ENCODE results near the gene MYOZ3. TPM values are rescaled to one million over a fixed set of nuclear protein-coding genes. Genes with fewer than 3 reads are reported as not detected.

The MYOZ3 gene
- total RNA-seq, 3 donors from 2014 or later, result under 0.01 to 0.33 (median 0.15) TPM

- peak overlapping the region; percentile 95 to 98 for H3K27ac ChIP-seq
- H3K4me3 ChIP-seq, result peak overlapping the region; percentile 79 to 99 (median 98)
- TF ChIP-seq POLR2AphosphoS5 (IDR thresholded peaks at IDR 0.05), result no peak
- TF ChIP-seq POLR2A (IDR thresholded peaks at IDR 0.05), result no peak
- TF ChIP-seq CTCF (IDR thresholded peaks at IDR 0.05), result no peak
- DNase-seq (ENCODE audit: low spot score in 2 of 2), result no peak
- H3K9me3 ChIP-seq, result no peaks in the 10 kb centered on the region
- H3K4me1 ChIP-seq, result peaks cover 0 to 9% of the 10 kb centered on the region in 2 donors
- H3K27me3 ChIP-seq, result no peaks in the 10 kb centered on the region
- intact Hi-C loops (cut with DNase I; ENCODE audit: low total_unique reads), result no loop called here
- no peaks in the 10 kb centered on the region for H3K36me3 ChIP-seq
Measured at GRCh38 chr5:150700246-150700593, 39.2 kb downstream of the MYOZ3 start.

- Histone ChIP-seq H3K4me3 (peak within 1 kb of the TSS; percentile 79 to 99 (median 98)), H3K27ac (peak within 1 kb of the TSS; percentile 95 to 98), H3K9me3 (no peaks in the 10 kb centered on the region), H3K36me3 (no peaks in the 10 kb centered on the region), H3K27me3 (no peaks in the 10 kb centered on the region), H3K4me1 (peaks cover 0 to 9% of the 10 kb centered on the region in 2 donors)
- peak; percentile 26 to 66 (median 53) for TF ChIP-seq CTCF (IDR thresholded peaks at IDR 0.05)
- peak; percentile 80 to 90 (median 89) for TF ChIP-seq POLR2AphosphoS5 (IDR thresholded peaks at IDR 0.05)
- TF ChIP-seq POLR2A (IDR thresholded peaks at IDR 0.05), result peak; percentile 52
- peak; percentile 91 for DNase-seq (ENCODE audit: low spot score in 2 of 2)
- intact Hi-C loops (cut with DNase I; ENCODE audit: low total_unique reads), result no loop called here
Measured at GRCh38 chr5:150700594-150701377, 39.7 kb downstream of the MYOZ3 start, which contains the start of gene RBM22. RBM22 (minus strand) TSS chr5:150701062; CDS start chr5:150700985, 77 bp downstream.

DNA sequence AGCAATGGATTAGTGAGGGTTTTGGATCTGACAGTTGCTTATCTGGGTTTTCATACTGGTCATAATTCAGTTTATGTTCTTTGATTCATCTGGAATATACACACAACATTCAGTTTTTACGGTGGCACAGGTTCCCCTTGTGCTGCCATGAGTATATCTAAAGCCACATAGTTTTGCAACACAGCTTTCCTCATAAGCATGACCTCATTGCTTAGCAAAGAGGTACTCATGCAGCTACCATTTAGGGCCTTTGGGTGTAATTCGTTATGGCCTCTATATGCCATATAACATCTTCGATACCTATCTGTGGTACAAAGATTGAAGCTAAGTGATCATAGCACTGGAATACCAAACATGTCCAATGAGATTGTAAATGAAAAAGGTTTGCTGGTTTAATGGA, 42.7 kb downstream of the MYOZ3 start:
- no peaks in the 10 kb centered on the region for H3K36me3 ChIP-seq
- intact Hi-C loops (cut with DNase I; ENCODE audit: low total_unique reads), result no loop called here
- H3K27me3 ChIP-seq, result no peaks in the 10 kb centered on the region
- DNase-seq (ENCODE audit: low spot score in 2 of 2), result no peak
- peaks cover 0 to 9% of the 10 kb centered on the region in 2 donors for H3K4me1 ChIP-seq
- TF ChIP-seq POLR2AphosphoS5 (IDR thresholded peaks at IDR 0.05), result no peak
- TF ChIP-seq POLR2A (IDR thresholded peaks at IDR 0.05), result no peak
- no peak for TF ChIP-seq CTCF (IDR thresholded peaks at IDR 0.05)
- H3K4me3 ChIP-seq, result no peak overlapping the region
- no peak overlapping the region for H3K27ac ChIP-seq
- no peaks in the 10 kb centered on the region for H3K9me3 ChIP-seq

- Histone ChIP-seq H3K36me3 (no peaks in the 10 kb centered on the region), H3K27me3 (no peaks in the 10 kb centered on the region), H3K9me3 (no peaks in the 10 kb centered on the region), H3K4me3 (no peak overlapping the region), H3K4me1 (no peaks in the 10 kb centered on the region), H3K27ac (no peak overlapping the region)
- no peak for DNase-seq (ENCODE audit: low spot score in 2 of 2)
- intact Hi-C loops (cut with DNase I; ENCODE audit: low total_unique reads), result no loop called here
- TF ChIP-seq POLR2AphosphoS5 (IDR thresholded peaks at IDR 0.05) (no peak), CTCF (IDR thresholded peaks at IDR 0.05) (no peak), POLR2A (IDR thresholded peaks at IDR 0.05) (no peak)
Measured at GRCh38 chr5:150706776-150707390, 45.8 kb downstream of the MYOZ3 start.

GRCh38 chr5:150710165-150710564, 49.1 kb downstream of the MYOZ3 start:
- intact Hi-C loops (cut with DNase I; ENCODE audit: low total_unique reads), result no loop called here
- no peaks in the 10 kb centered on the region for H3K27me3 ChIP-seq
- H3K9me3 ChIP-seq, result no peaks in the 10 kb centered on the region
- H3K4me1 ChIP-seq, result no peaks in the 10 kb centered on the region
- no peaks in the 10 kb centered on the region for H3K36me3 ChIP-seq
- H3K27ac ChIP-seq, result no peak overlapping the region
- H3K4me3 ChIP-seq, result no peak overlapping the region
- TF ChIP-seq POLR2AphosphoS5 (IDR thresholded peaks at IDR 0.05) (no peak), CTCF (IDR thresholded peaks at IDR 0.05) (no peak), POLR2A (IDR thresholded peaks at IDR 0.05) (no peak)
- no peak for DNase-seq (ENCODE audit: low spot score in 2 of 2)

Data from breast epithelium (tissue), 4 donors.